GM12878 (cell line): ENCODE measurements around the gene SPEG. TPM values are rescaled to one million over a fixed set of nuclear protein-coding genes. Genes with fewer than 3 reads are reported as not detected.

ENCODE experiments used
- ATAC-seq: fragments of 200-7000 bp; cut with Tn5 transposase; 3 replicates; pipeline ENCODE4 v1.9.1; 2020; ENCODE audit warnings: mild to moderate bottlenecking, moderate library complexity
- BruUV-seq: library from RNA; stranded (reverse); fragments of 400-500 nt; replicated peaks from 2 replicates; lab custom pipeline; 2021; lab: Mats Ljungman, UMichigan
- CTCF ChIA-PET: fragments of 300-600 bp; sonication (Branson Sonifier 250); formaldehyde crosslinking; extraction: SDS; loops from one replicate; lab custom pipeline; 2021; ENCODE audit warnings: inconsistent platforms; lab: Yijun Ruan, JAX
- POLR2A ChIA-PET: fragments of 350-600 bp; formaldehyde crosslinking; extraction: SDS; loops from one replicate; lab custom pipeline; 2021; ENCODE audit warnings: inconsistent platforms; lab: Charles Lee
- RAD21 ChIA-PET: fragments of 300-600 bp; sonication (Branson Sonifier 250); formaldehyde crosslinking; loops from one replicate; lab custom pipeline; 2023; ENCODE audit warnings: antibody characterized with exemption; ENCODE audit not compliant: unreplicated experiment; lab: Charles Lee
- SMC1A ChIA-PET: fragments of 300-600 bp; sonication (Branson Sonifier 250); formaldehyde crosslinking; loops from one replicate; lab custom pipeline; 2023; ENCODE audit not compliant: unreplicated experiment, uncharacterized antibody; lab: Charles Lee
- DNase-seq: peaks from one replicate; pipeline ENCODE4 v3.0.0-alpha.2; 2011; ENCODE audit warnings: low read depth, low spot score
- FAIRE-seq: peaks from 3 replicates; lab custom pipeline; 2011; peaks lifted over from hg19 to GRCh38; lab: Jason Lieb, UNC
- H2AFZ ChIP-seq: 2 replicates; pipeline ENCODE4 v1.6.0; 2011; ENCODE audit warnings: low read depth, low read length, control low read depth; ENCODE audit not compliant: control insufficient read depth
- H3K27ac ChIP-seq: 2 replicates; pipeline ENCODE4 v1.5.1; 2011; ENCODE audit warnings: control low read depth; ENCODE audit not compliant: control insufficient read depth, insufficient read depth
- H3K27me3 ChIP-seq, 2 experiments: replicated peaks in 1 of 2; 2 replicates each; pipeline versions ENCODE4 v1.6.0 to v1.6.1; 2011; ENCODE audit warnings: low read length in 1 of 2; ENCODE audit not compliant: control insufficient read depth in 2 of 2, insufficient read depth in 2 of 2
- H3K36me3 ChIP-seq, 2 experiments: 2 replicates each; pipeline ENCODE4 v1.5.1; 2011; ENCODE audit warnings: low read length in 1 of 2; ENCODE audit not compliant: control insufficient read depth in 2 of 2, insufficient read depth in 2 of 2
- H3K4me1 ChIP-seq: 2 replicates; pipeline ENCODE4 v1.6.1; 2011; ENCODE audit warnings: mild to moderate bottlenecking, low read length, moderate library complexity, mixed read lengths; ENCODE audit not compliant: control insufficient read depth, insufficient read depth
- H3K4me2 ChIP-seq: 2 replicates; pipeline ENCODE4 v1.6.0; 2011; ENCODE audit warnings: control low read depth; ENCODE audit not compliant: control insufficient read depth, insufficient read depth
- H3K4me3 ChIP-seq: fragments of 200-600 bp; sonication (generic); 2 replicates; pipeline ENCODE4 v1.5.1; 2016
- H3K79me2 ChIP-seq: 2 replicates; pipeline ENCODE4 v1.6.0; 2011; ENCODE audit warnings: low read length; ENCODE audit not compliant: control insufficient read depth, insufficient read depth
- H3K9ac ChIP-seq: 2 replicates; pipeline ENCODE4 v1.8.0; 2011; ENCODE audit warnings: low read length, control low read depth, mixed read lengths; ENCODE audit not compliant: control insufficient read depth, insufficient read depth
- H3K9me3 ChIP-seq: replicated peaks from 3 replicates; pipeline ENCODE4 v1.5.1; 2011; ENCODE audit warnings: mild to moderate bottlenecking, low read length; ENCODE audit not compliant: control insufficient read depth, insufficient read depth
- H4K20me1 ChIP-seq: 2 replicates; pipeline ENCODE4 v1.6.0; 2011; ENCODE audit not compliant: control insufficient read depth, insufficient read depth
- FOS ChIP-seq: IDR thresholded peaks from 3 replicates; pipeline ENCODE4 v1.6.1; 2011; ENCODE audit warnings: borderline replicate concordance; ENCODE audit not compliant: insufficient read length; ENCODE audit errors: extremely low read depth
- HDAC6 ChIP-seq: fragments of 200-600 bp; sonication (generic); IDR thresholded peaks from one replicate; pipeline ENCODE4 v1.8.0; 2017; ENCODE audit warnings: antibody characterized with exemption; ENCODE audit not compliant: unreplicated experiment
- HSF1 ChIP-seq: fragments of 150-350 bp; IDR thresholded peaks from 2 replicates; pipeline ENCODE4 v1.6.1; 2014; ENCODE audit warnings: mild to moderate bottlenecking, low read depth, low read length
- MEF2B ChIP-seq: fragments of 450-650 bp; IDR thresholded peaks from 2 replicates; pipeline ENCODE4 v1.6.1; 2018; ENCODE audit warnings: mild to moderate bottlenecking, moderate library complexity; ENCODE audit not compliant: partially characterized antibody, poor library complexity, severe bottlenecking
- MXI1 ChIP-seq: fragments of 150-350 bp; IDR thresholded peaks from 2 replicates; pipeline ENCODE4 v1.6.1; 2011; ENCODE audit warnings: low read depth, mild to moderate bottlenecking, inconsistent platforms, low read length, improper control_type of control experiment
- MYB ChIP-seq: fragments of 150-350 bp; IDR thresholded peaks from 2 replicates; pipeline ENCODE4 v1.6.1; 2014; ENCODE audit warnings: mild to moderate bottlenecking, low read depth, low read length, borderline replicate concordance
- NFYB ChIP-seq: IDR thresholded peaks from 2 replicates; pipeline ENCODE4 v1.6.1; 2011; ENCODE audit warnings: low read depth, mild to moderate bottlenecking, low read length, improper control_type of control experiment, moderate library complexity; ENCODE audit not compliant: insufficient read depth
- NR2C2 ChIP-seq: IDR thresholded peaks from 2 replicates; pipeline ENCODE4 v1.6.1; 2011; ENCODE audit warnings: borderline replicate concordance, low read depth; ENCODE audit not compliant: control insufficient read depth, insufficient read length
- REST ChIP-seq: IDR thresholded peaks from 2 replicates; pipeline ENCODE4 v1.6.1; 2012; ENCODE audit warnings: mild to moderate bottlenecking, low read depth, low read length
- SUPT20H ChIP-seq: IDR thresholded peaks from 2 replicates; pipeline ENCODE4 v1.6.1; 2011; ENCODE audit warnings: low read depth, mild to moderate bottlenecking, low read length, moderate library complexity, borderline replicate concordance; ENCODE audit not compliant: control insufficient read depth
- TCF7 ChIP-seq: IDR thresholded peaks from 2 replicates; pipeline ENCODE4 v1.6.1; 2014; ENCODE audit warnings: antibody characterized with exemption, borderline replicate concordance
- WGBS: methylation state at CpG from one replicate; pipeline ENCODE4 v1.1.6; 2016; ENCODE audit warnings: low lambda C conversion rate; ENCODE audit not compliant: insufficient replicate concordance, insufficient coverage; ENCODE audit errors: missing lambda C conversion rate; 5-methylcytosine and 5-hydroxymethylcytosine counted together
- in situ Hi-C: fragments of 300-500 bp; cut with MboI; formaldehyde crosslinking; loops from 9 replicates; pipeline ENCODE4 v1.14.3; 2018; ENCODE audit warnings: mixed read lengths
- intact Hi-C: fragments of 100-400 bp; cut with micrococcal nuclease; formaldehyde crosslinking; loops from one replicate; pipeline ENCODE4 v1.14.2; 2022; ENCODE audit not compliant: unreplicated experiment
- polyA plus RNA-seq, 11 experiments: library from polyadenylated mRNA; depleted of rRNA in 4 of 11; unstranded in 6 of 11; stranded (reverse) in 5 of 11; fragments of >200 nt; fragmentation: Nextera tagmentation in 4 of 11; fragmentation: Illumina TruSeq in 1 of 11; extraction: Ambion mirVana in 4 of 11; extraction: Trizol in 1 of 11; gene quantifications; 1 replicate in 1 of 11; 2 replicates in 10 of 11; pipeline versions ENCODE4 v1.2.1 to v1.2.3, GENCODE V29; 2011 to 2016; ENCODE audit warnings: inconsistent platforms in 2 of 11, missing spikeins in 2 of 11, low read depth in 1 of 11
- total RNA-seq, 4 experiments: library from RNA; depleted of rRNA in 3 of 4; stranded (reverse); fragments of >200 nt in 3 of 4; fragmentation: Illumina TruSeq in 1 of 4; extraction: Trizol in 1 of 4; gene quantifications; 2 replicates each; pipeline versions ENCODE4 v1.2.1 to v1.2.3, GENCODE V29; 2013 to 2021

The SPEG gene
- total and polyA plus RNA-seq, 10 of the 15 experiments (the other 5 are each of a cell fraction or from before 2014, with no cell fraction given): 0.03 to 0.28 TPM; not detected in 8

- no peak overlapping the region for H3K4me2 ChIP-seq
- H4K20me1 ChIP-seq: no peaks in the 10 kb centered on the region
- POLR2A ChIA-PET: interaction anchor here (0.5 to 0.6 kb wide), 3 partner anchors 13 to 181 kb away, joined by 3 to 5 read pairs (median 3); no protein-coding TSS in a partner anchor
- no peaks in the 10 kb centered on the region for H3K4me1 ChIP-seq
- H3K27ac ChIP-seq: no peak overlapping the region
- intact Hi-C loops: loop anchor here (5.0 kb wide), 1 partner anchor 283 kb away; no protein-coding TSS in a partner anchor
- no peaks in the 10 kb centered on the region for H3K36me3 ChIP-seq
- TF ChIP-seq MXI1 (no peak), MYB (no peak), REST (no peak), NR2C2 (no peak), TCF7 (no peak), HDAC6 (no peak), MEF2B (no peak), FOS (no peak), HSF1 (no peak), NFYB (no peak), SUPT20H (no peak)
- SMC1A ChIA-PET: interaction anchor here (1.1 to 1.5 kb wide), 5 partner anchors 9 to 249 kb away, joined by 3 read pairs; partner anchors contain the start of genes CHPF, GMPPA and TMEM198
- no peak for DNase-seq
- no peaks in the 10 kb centered on the region for H3K79me2 ChIP-seq
- WGBS: 42% methylated on average over 9 of the region's 10 CpGs
- RAD21 ChIA-PET: interaction anchor here (3.3 kb wide), 1 partner anchor 125 kb away, joined by 18 read pairs; no protein-coding TSS in a partner anchor
- H2AFZ ChIP-seq: no peak overlapping the region
- ATAC-seq: no peak
- H3K4me3 ChIP-seq: no peak overlapping the region
- H3K9ac ChIP-seq: no peak overlapping the region
- in situ Hi-C loops: loop anchor here (5.0 kb wide), 1 partner anchor 128 kb away; no protein-coding TSS in a partner anchor
- FAIRE-seq: no peak
- BruUV-seq: no TSS peak
- H3K9me3 ChIP-seq: no peaks in the 10 kb centered on the region
- H3K27me3 ChIP-seq: peaks cover 0 to 2% of the 10 kb centered on the region in 2 experiments; a peak in 2 of 4 replicates
- CTCF ChIA-PET: interaction anchor here (1.0 to 6.2 kb wide), 6 partner anchors 14 to 124 kb away, joined by 3 to 83 read pairs (median 6); partner anchors contain the start of gene DNPEP
Observed at GRCh38 chr2:219404291-219404910, 30.2 kb upstream of the SPEG start.
